NCI-H2227 (cell line): ENCODE measurements around the gene PSMG3.

ENCODE experiments used
- DNase-seq: peaks from one replicate; lab custom pipeline; 2025; ENCODE audit not compliant: unreplicated experiment; lab: John Stamatoyannopoulos, UW

The PSMG3 gene

GRCh38 chr7:1580422-1581030, 10.7 kb upstream of the PSMG3 start:
- DNase-seq: no peak

- DNase-seq: peak; percentile 75
These were observed 9.9 kb upstream of the PSMG3 start for GRCh38 chr7:1579481-1580421.

GRCh38 chr7:1578513-1578912, 8.7 kb upstream of the PSMG3 start:
- DNase-seq: no peak

- no peak for DNase-seq
These were observed 6.9 kb upstream of the PSMG3 start for GRCh38 chr7:1576521-1577253.

- DNase-seq: no peak
These were observed 6.0 kb upstream of the PSMG3 start for GRCh38 chr7:1575809-1576208.

GRCh38 chr7:1572111-1572822, 2.4 kb upstream of the PSMG3 start:
- no peak for DNase-seq

- no peak for DNase-seq
These were observed 396 bp downstream of the PSMG3 start for GRCh38 chr7:1569440-1569832.

- no peak for DNase-seq
These were observed 816 bp downstream of the PSMG3 start for GRCh38 chr7:1569016-1569415.

GRCh38 chr7:1567896-1568510, 1.8 kb downstream of the PSMG3 start:
- peak; percentile 27 for DNase-seq

- DNase-seq: no peak
These were observed 2.6 kb downstream of the PSMG3 start for GRCh38 chr7:1567049-1567771.

- no peak for DNase-seq
These were observed 3.2 kb downstream of the PSMG3 start for GRCh38 chr7:1566687-1567048.

GRCh38 chr7:1564603-1565022, 5.2 kb downstream of the PSMG3 start:
- no peak for DNase-seq

- DNase-seq: no peak
These were observed 5.7 kb downstream of the PSMG3 start for GRCh38 chr7:1563981-1564602.

- DNase-seq: no peak
These were observed 7.2 kb downstream of the PSMG3 start for GRCh38 chr7:1562597-1563051.

- no peak for DNase-seq
These were observed 7.7 kb downstream of the PSMG3 start for GRCh38 chr7:1562116-1562515.

GRCh38 chr7:1561036-1561940, 8.5 kb downstream of the PSMG3 start:
- no peak for DNase-seq

- DNase-seq: no peak
These were observed 9.2 kb downstream of the PSMG3 start for GRCh38 chr7:1560620-1561031.
